ENCODE results near the gene ZNF14.
"Not testable (repeated sequence)": the region's sequence is repeated elsewhere in the genome, so short reads cannot be mapped to it uniquely, and the experiment has no call there.

The ZNF14 gene

DNA sequence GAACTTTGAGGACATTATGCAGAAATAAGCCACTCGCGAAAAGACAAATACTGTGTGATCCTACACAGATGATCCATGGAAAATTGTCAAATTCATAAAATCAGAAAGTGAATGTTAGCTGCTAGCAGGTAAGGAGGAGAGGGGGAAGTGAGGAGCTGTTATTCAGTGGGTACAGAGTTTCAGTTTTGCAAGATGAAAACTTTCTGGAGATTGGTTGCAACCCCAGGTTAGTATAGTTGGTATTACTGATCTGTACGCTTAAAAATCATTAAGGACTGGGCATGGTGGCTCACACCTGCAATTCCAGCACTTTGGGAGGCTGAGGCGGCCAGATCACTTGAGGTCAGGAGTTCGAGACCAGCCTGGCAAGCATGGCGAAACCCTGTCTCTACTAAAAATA is 46.3 kb downstream of the ZNF14 start:
- no peak for DNase-seq

- DNase-seq: not testable (repeated sequence)
Observed at GRCh38 chr19:19686119-19686518, 46.8 kb downstream of the ZNF14 start.

GRCh38 chr19:19679176-19680073 is 53.5 kb downstream of the ZNF14 start:
- DNase-seq: no peak

DNA sequence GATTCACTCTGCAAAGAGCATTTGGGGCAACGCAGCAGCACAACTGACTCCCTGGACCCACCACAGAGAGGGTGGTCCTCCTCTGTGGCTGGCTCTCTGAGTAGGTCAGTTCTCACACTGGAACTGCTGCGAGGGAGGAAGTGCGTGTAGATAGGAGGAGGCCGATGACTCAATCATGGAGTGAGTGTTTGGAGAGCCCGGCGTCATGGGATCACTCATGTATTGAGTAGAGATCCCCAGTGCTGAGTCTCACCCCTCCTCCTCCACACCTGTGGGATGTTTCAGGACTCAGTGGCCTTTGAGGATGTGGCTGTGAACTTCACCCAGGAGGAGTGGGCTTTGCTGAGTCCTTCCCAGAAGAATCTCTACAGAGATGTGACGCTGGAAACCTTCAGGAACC is 55.3 kb downstream of the ZNF14 start:
- no peak for DNase-seq

DNA sequence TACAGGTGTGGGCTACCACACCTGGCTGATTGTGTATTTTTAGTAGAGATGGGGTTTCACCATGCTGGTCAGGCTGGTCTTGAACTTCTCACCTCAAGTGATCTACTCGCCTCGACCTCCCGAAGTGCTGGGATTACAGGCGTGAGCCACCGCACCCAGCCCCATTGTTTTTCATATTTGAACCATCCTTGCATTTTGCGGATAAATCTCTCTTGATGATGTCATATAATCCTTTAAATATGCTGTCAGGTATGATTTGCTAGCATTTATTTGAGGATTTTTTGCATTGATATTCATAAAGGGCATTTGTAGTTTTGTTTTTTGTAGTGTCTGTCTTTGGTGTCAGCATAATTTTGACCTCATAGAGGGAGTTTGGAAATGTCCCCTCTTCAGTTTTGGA is 58.6 kb downstream of the ZNF14 start:
- DNase-seq: no peak

DNA sequence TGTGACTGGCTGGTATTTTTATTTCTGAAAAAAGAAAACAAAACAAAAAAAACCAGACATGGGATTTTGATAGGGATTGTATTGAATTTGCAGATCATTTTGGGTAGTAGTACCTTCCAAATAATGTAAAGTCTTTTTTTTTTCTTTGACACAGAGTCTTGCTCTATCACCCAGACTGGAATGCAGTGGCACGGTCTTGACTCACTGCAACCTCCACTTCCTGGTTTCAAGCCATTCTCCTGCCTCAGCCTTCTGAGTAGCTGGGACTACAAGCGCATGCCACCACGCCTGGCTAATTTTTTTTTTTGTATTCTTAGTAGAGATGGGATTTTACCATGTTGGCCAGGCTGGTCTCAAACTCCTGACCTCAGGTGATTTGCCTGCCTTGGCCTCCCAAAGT is 60.1 kb downstream of the ZNF14 start:
- DNase-seq: no peak

DNA sequence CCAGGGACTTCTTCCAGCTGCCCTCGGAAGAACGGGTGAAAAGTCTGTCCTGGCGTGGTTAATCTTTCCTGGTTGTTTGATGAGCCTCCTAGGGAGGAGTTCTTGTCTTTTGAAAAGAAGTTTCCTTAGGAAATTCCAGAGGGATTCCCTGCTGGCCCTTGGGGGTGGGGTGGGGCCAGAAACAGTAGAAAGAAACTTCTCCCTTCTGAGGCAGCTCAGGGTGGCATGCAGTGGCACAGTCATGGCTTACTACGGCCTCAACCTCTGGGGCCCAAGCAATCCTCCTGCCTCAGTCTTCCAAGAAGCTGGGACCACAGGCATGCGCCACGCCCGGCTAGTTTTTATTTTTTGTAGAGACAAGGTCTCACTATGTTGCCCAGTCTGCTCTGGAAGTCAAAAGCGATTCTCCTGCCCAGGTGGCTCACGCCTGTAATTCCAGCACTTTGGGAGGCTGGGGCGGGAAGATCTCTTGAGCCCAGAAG is 62.8 kb downstream of the ZNF14 start:
- no peak for DNase-seq

DNA sequence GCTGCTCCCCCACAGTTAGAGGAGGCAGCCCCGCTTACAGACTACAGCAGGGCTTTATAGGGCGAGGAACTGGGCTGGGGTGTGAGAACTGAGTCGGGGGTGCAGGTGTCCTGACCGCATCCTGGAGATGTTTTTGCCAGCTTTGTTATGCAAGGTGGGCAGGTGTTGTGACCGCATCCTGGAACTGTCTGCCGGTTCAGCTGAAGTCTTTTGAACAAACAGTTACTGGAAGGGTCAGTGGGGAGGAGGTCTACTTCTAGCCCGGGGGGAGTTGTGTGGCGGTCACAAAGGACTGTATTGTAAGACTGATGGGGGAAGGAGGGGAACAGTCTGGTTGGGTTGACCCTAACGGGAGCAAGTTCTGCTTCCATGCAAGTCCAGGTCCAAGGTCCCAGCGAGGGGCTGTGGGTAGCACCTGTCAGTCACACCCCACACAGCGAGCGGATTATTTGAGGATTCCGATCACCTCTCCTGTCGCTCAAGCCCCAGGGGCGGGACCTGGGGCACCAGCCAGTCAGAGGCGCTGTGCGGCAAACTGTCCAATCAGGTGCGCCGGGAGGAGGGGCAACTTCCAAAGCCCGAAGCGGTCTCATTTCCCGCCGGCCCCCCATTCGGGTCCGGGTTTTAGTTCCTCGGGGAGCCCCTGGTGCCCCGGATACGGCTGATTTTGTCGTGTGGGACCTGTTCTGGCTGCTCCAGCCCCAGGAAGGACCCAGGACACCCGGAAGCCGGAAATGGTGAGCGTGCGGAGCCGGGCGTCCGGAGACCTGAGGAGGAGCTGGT is 64.5 kb downstream of the ZNF14 start, which contains the start of gene ZNF101:
TSS of gene ZNF101 (plus strand) at position 610 of the 783 bp plus-strand sequence. CDS start at position 735, 125 bp downstream.
- peak; percentile 84 to 88 for DNase-seq

DNA sequence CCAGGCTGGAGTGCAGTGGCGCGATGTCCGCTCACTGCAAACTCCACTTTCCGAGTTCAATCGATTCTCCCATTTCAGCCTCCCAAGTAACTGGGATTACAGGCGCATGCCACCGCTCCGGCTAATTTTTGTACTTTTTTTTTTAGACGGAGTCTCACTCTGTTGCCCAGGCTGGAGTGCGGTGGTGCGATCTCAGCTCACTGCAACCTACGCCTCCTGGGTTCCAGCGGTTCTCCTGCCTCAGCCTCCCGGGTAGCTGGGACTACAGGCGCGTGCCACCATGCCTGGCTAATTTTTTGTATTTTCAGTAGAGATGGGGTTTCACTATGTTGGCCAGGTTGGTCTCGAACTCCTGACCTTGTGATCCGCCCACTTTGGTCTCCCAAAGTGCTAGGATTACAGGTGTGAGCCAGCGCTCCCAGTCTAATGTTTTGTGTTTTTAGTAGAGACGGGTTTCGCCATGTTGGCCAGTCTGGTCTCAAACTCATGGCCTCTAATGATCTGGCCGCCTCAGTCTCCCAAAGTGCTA is 67.4 kb downstream of the ZNF14 start:
- not testable (repeated sequence) for DNase-seq

GRCh38 chr19:19663256-19664120 is 69.4 kb downstream of the ZNF14 start, which contains the start of gene ATP13A1:
TSS of gene ATP13A1 (minus strand) at chr19:19663676. CDS start at chr19:19663666, 10 bp downstream.
- DNase-seq: peak; percentile 96 to 99

- DNase-seq: no peak
Observed at GRCh38 chr19:19662871-19663255, 70.0 kb downstream of the ZNF14 start.

- DNase-seq: no peak
Observed at GRCh38 chr19:19662344-19662743, 70.6 kb downstream of the ZNF14 start.

- DNase-seq: no peak
Observed at GRCh38 chr19:19661675-19662251, 71.1 kb downstream of the ZNF14 start.

- no peak for DNase-seq
Observed at GRCh38 chr19:19661141-19661674, 71.7 kb downstream of the ZNF14 start.

Measured in hippocampal formation (tissue), 2 donors.